Activated CD4-positive, alpha-beta memory T cell treated with anti-CD3 and anti-CD28 coated beads, Interleukin-2, amount 10 ng/mL, durations not matched to agents 7 days and 5 days (primary cell): ENCODE data around the gene PPP2R3B. TPM values are rescaled to one million over a fixed set of nuclear protein-coding genes. Genes with fewer than 3 reads are reported as not detected.
"Not testable (repeated sequence)": the region's sequence is repeated elsewhere in the genome, so short reads cannot be mapped to it uniquely, and the experiment has no call there.

Experiments
- CTCF ChIA-PET: fragments of 350-600 bp; sonication (Branson Sonifier 250); formaldehyde crosslinking; loops from one replicate; lab custom pipeline; 2021; ENCODE audit warnings: antibody characterized with exemption, inconsistent platforms; lab: Charles Lee
- POLR2A ChIA-PET: fragments of 350-600 bp; sonication (Branson Sonifier 250); formaldehyde crosslinking; loops from one replicate; lab custom pipeline; 2021; ENCODE audit warnings: antibody characterized with exemption; lab: Charles Lee
- DNase-seq: peaks from one replicate; pipeline ENCODE4 v3.0.0-alpha.2; 2020
- H3K27ac Mint-ChIP-seq: one replicate; pipeline ENCODE4 v1.8.0; 2021; ENCODE audit warnings: mild to moderate bottlenecking, mixed read lengths
- H3K27me3 Mint-ChIP-seq: one replicate; pipeline ENCODE4 v1.8.0; 2021; ENCODE audit warnings: mixed read lengths
- H3K36me3 Mint-ChIP-seq: one replicate; pipeline ENCODE4 v1.8.0; 2021; ENCODE audit warnings: low read depth, mixed read lengths
- H3K4me1 Mint-ChIP-seq: one replicate; pipeline ENCODE4 v1.8.0; 2021; ENCODE audit warnings: mixed read lengths
- H3K4me3 Mint-ChIP-seq: one replicate; pipeline ENCODE4 v1.8.0; 2021; ENCODE audit warnings: mild to moderate bottlenecking, mixed read lengths
- H3K9me3 Mint-ChIP-seq: one replicate; pipeline ENCODE4 v1.8.0; 2021; ENCODE audit warnings: mixed read lengths
- total RNA-seq, 2 experiments: library from RNA; stranded (reverse); gene quantifications; one replicate each; pipeline ENCODE4 v1.2.3, GENCODE V29; 2021

Gene PPP2R3B
- 10 to 100 TPM; 26.1 to 26.3 TPM for total RNA-seq

- Mint-ChIP-seq H3K36me3 (peaks cover 6% of the 10 kb centered on the region), H3K27me3 (no peaks in the 10 kb centered on the region), H3K27ac (peak within 1 kb of the TSS; percentile 93), H3K4me1 (peaks cover 13% of the 10 kb centered on the region), H3K4me3 (peak within 1 kb of the TSS; percentile 83), H3K9me3 (no peaks in the 10 kb centered on the region)
- POLR2A ChIA-PET: no interaction called here
- DNase-seq: peak; percentile 99
- CTCF ChIA-PET: no interaction called here
Measured at GRCh38 chrX:386768-387575, at the start of gene PPP2R3B. PPP2R3B (minus strand) TSS chrX:386907; CDS start chrX:386691, 216 bp downstream.

GRCh38 chrX:435536-436122, 48.9 kb upstream of the PPP2R3B start:
- peaks cover 23% of the 10 kb centered on the region for H3K36me3 Mint-ChIP-seq
- CTCF ChIA-PET: no interaction called here
- POLR2A ChIA-PET: no interaction called here
- no peak overlapping the region for H3K4me3 Mint-ChIP-seq
- peaks cover 2% of the 10 kb centered on the region for H3K4me1 Mint-ChIP-seq
- no peak for DNase-seq
- no peak overlapping the region for H3K27ac Mint-ChIP-seq
- no peaks in the 10 kb centered on the region for H3K27me3 Mint-ChIP-seq
- peaks cover 39% of the 10 kb centered on the region for H3K9me3 Mint-ChIP-seq

- Mint-ChIP-seq H3K4me1 (peaks cover 2% of the 10 kb centered on the region), H3K27ac (no peak overlapping the region), H3K27me3 (no peaks in the 10 kb centered on the region), H3K9me3 (peaks cover 32% of the 10 kb centered on the region), H3K4me3 (no peak overlapping the region), H3K36me3 (peaks cover 16% of the 10 kb centered on the region)
- CTCF ChIA-PET: no interaction called here
- POLR2A ChIA-PET: no interaction called here
- DNase-seq: no peak
Measured at GRCh38 chrX:434946-435345, 48.2 kb upstream of the PPP2R3B start.

- ChIA-PET CTCF (no interaction called here), POLR2A (no interaction called here)
- Mint-ChIP-seq H3K4me3 (no peak overlapping the region), H3K36me3 (peaks cover 10% of the 10 kb centered on the region), H3K27me3 (no peaks in the 10 kb centered on the region), H3K9me3 (peaks cover 23% of the 10 kb centered on the region), H3K27ac (no peak overlapping the region), H3K4me1 (peaks cover 2% of the 10 kb centered on the region)
- no peak for DNase-seq
Measured at GRCh38 chrX:433771-434170, 47.1 kb upstream of the PPP2R3B start.

- H3K27ac Mint-ChIP-seq, H3K27me3 Mint-ChIP-seq, POLR2A ChIA-PET, CTCF ChIA-PET, DNase-seq, H3K4me3 Mint-ChIP-seq, H3K4me1 Mint-ChIP-seq: not testable (repeated sequence)
- peaks cover 10% of the 10 kb centered on the region for H3K36me3 Mint-ChIP-seq
- H3K9me3 Mint-ChIP-seq: peaks cover 20% of the 10 kb centered on the region
Measured at GRCh38 chrX:432666-433065, 46.0 kb upstream of the PPP2R3B start.

GRCh38 chrX:431492-432111, 44.9 kb upstream of the PPP2R3B start:
- Mint-ChIP-seq H3K36me3 (peaks cover 5% of the 10 kb centered on the region), H3K27me3 (peaks cover 6% of the 10 kb centered on the region), H3K4me3 (no peak overlapping the region), H3K27ac (no peak overlapping the region), H3K9me3 (peaks cover 14% of the 10 kb centered on the region), H3K4me1 (no peaks in the 10 kb centered on the region)
- CTCF ChIA-PET: no interaction called here
- no peak for DNase-seq
- POLR2A ChIA-PET: no interaction called here

- no peak overlapping the region for H3K4me3 Mint-ChIP-seq
- H3K27me3 Mint-ChIP-seq: peaks cover 6% of the 10 kb centered on the region
- peaks cover 8% of the 10 kb centered on the region for H3K9me3 Mint-ChIP-seq
- ChIA-PET POLR2A (no interaction called here), CTCF (no interaction called here)
- H3K36me3 Mint-ChIP-seq: peaks cover 1% of the 10 kb centered on the region
- H3K27ac Mint-ChIP-seq: no peak overlapping the region
- DNase-seq: no peak
- no peaks in the 10 kb centered on the region for H3K4me1 Mint-ChIP-seq
Measured at GRCh38 chrX:431056-431455, 44.3 kb upstream of the PPP2R3B start.

- peaks cover 6% of the 10 kb centered on the region for H3K27me3 Mint-ChIP-seq
- CTCF ChIA-PET: no interaction called here
- DNase-seq: no peak
- H3K27ac Mint-ChIP-seq: no peak overlapping the region
- no peaks in the 10 kb centered on the region for H3K4me1 Mint-ChIP-seq
- H3K9me3 Mint-ChIP-seq: peaks cover 3% of the 10 kb centered on the region
- H3K36me3 Mint-ChIP-seq: no peaks in the 10 kb centered on the region
- POLR2A ChIA-PET: no interaction called here
- no peak overlapping the region for H3K4me3 Mint-ChIP-seq
Measured at GRCh38 chrX:429266-429825, 42.6 kb upstream of the PPP2R3B start.

- ChIA-PET CTCF (no interaction called here), POLR2A (no interaction called here)
- no peak for DNase-seq
- H3K4me3 Mint-ChIP-seq: peak overlapping the region; percentile 17
- no peaks in the 10 kb centered on the region for H3K4me1 Mint-ChIP-seq
- H3K27ac Mint-ChIP-seq: no peak overlapping the region
- H3K36me3 Mint-ChIP-seq: no peaks in the 10 kb centered on the region
- H3K27me3 Mint-ChIP-seq: peaks cover 6% of the 10 kb centered on the region
- no peaks in the 10 kb centered on the region for H3K9me3 Mint-ChIP-seq
Measured at GRCh38 chrX:427812-428725, 41.4 kb upstream of the PPP2R3B start.

- Mint-ChIP-seq H3K4me1 (no peaks in the 10 kb centered on the region), H3K27me3 (peaks cover 6% of the 10 kb centered on the region), H3K36me3 (no peaks in the 10 kb centered on the region), H3K27ac (no peak overlapping the region), H3K4me3 (no peak overlapping the region), H3K9me3 (no peaks in the 10 kb centered on the region)
- DNase-seq: no peak
- ChIA-PET CTCF (no interaction called here), POLR2A (no interaction called here)
Measured at GRCh38 chrX:426881-427280, 40.2 kb upstream of the PPP2R3B start.

- H3K4me1 Mint-ChIP-seq: no peaks in the 10 kb centered on the region
- no peak for DNase-seq
- CTCF ChIA-PET: no interaction called here
- peaks cover 6% of the 10 kb centered on the region for H3K27me3 Mint-ChIP-seq
- H3K36me3 Mint-ChIP-seq: no peaks in the 10 kb centered on the region
- POLR2A ChIA-PET: no interaction called here
- no peak overlapping the region for H3K27ac Mint-ChIP-seq
- no peaks in the 10 kb centered on the region for H3K9me3 Mint-ChIP-seq
- H3K4me3 Mint-ChIP-seq: no peak overlapping the region
Measured at GRCh38 chrX:425056-425455, 38.3 kb upstream of the PPP2R3B start.

GRCh38 chrX:421646-422391, 35.1 kb upstream of the PPP2R3B start:
- Mint-ChIP-seq H3K9me3 (no peaks in the 10 kb centered on the region), H3K4me1 (no peaks in the 10 kb centered on the region), H3K4me3 (no peak overlapping the region), H3K27ac (no peak overlapping the region), H3K27me3 (peaks cover under 1% of the 10 kb centered on the region), H3K36me3 (no peaks in the 10 kb centered on the region)
- no peak for DNase-seq
- ChIA-PET POLR2A (no interaction called here), CTCF (no interaction called here)
